Liver (tissue), 3 donors: ENCODE data around the gene PLA2G3.

ENCODE experiments used
- GABPA ChIP-seq, 2 donors: IDR thresholded peaks in 1 of 2; conservative IDR thresholded peaks in 1 of 2; 2 replicates each; pipeline ENCODE4 v1.6.1; 2016; ENCODE audit warnings: antibody characterized with exemption in 2 of 2, mild to moderate bottlenecking in 1 of 2, moderate library complexity in 1 of 2
- HNF4G ChIP-seq: IDR thresholded peaks from 2 replicates; pipeline ENCODE4 v1.6.1; 2016; ENCODE audit warnings: antibody characterized with exemption
- JUND ChIP-seq, 2 donors: IDR thresholded peaks; 2 replicates each; pipeline ENCODE4 v1.6.1; 2016; ENCODE audit warnings: antibody characterized with exemption in 2 of 2
- NR2F2 ChIP-seq: IDR thresholded peaks from 2 replicates; pipeline ENCODE4 v1.6.1; 2016; ENCODE audit warnings: antibody characterized with exemption
- YY1 ChIP-seq: IDR thresholded peaks from 2 replicates; pipeline ENCODE4 v1.6.1; 2016; ENCODE audit warnings: antibody characterized with exemption, mild to moderate bottlenecking
- TF ChIP-seq, protein P1 (sequence below): fragments of 150-350 bp; IDR thresholded peaks from 2 replicates; pipeline ENCODE4 v1.5.1; 2017; ENCODE audit warnings: improper control_type of control experiment, low read depth, low read length; ENCODE audit not compliant: missing input control
- TF ChIP-seq, protein P2 (sequence below): IDR thresholded peaks from 2 replicates; pipeline ENCODE4 v1.6.1; 2016; ENCODE audit warnings: antibody characterized with exemption
- TF ChIP-seq, protein P3 (sequence below): IDR thresholded peaks from 2 replicates; pipeline ENCODE4 v1.6.1; 2016; ENCODE audit warnings: antibody characterized with exemption, mild to moderate bottlenecking
- TF ChIP-seq, protein P4 (sequence below): IDR thresholded peaks from 2 replicates; pipeline ENCODE4 v1.6.1; 2016; ENCODE audit warnings: antibody characterized with exemption
- donor health status: healthy.
- donor health status: healthy.

DNA sequence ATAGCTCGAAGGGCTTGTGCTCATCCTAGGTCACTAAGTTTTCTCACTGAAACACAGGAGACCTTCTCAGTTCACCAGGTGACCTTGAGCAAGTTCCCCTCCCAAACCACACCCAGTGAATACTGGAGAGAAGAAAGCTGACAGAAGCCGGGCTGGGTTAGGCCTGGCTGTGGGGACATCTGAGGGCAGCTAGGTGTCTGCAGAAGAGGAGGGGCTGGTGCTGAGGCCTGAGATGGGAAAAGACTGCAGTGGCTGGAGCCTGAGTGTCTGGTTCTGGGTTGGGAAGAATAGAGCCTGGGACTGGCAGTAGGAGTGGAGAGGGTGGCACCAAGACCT lies 18.1 kb downstream of the PLA2G3 start:
- TF ChIP-seq, protein P1, sequence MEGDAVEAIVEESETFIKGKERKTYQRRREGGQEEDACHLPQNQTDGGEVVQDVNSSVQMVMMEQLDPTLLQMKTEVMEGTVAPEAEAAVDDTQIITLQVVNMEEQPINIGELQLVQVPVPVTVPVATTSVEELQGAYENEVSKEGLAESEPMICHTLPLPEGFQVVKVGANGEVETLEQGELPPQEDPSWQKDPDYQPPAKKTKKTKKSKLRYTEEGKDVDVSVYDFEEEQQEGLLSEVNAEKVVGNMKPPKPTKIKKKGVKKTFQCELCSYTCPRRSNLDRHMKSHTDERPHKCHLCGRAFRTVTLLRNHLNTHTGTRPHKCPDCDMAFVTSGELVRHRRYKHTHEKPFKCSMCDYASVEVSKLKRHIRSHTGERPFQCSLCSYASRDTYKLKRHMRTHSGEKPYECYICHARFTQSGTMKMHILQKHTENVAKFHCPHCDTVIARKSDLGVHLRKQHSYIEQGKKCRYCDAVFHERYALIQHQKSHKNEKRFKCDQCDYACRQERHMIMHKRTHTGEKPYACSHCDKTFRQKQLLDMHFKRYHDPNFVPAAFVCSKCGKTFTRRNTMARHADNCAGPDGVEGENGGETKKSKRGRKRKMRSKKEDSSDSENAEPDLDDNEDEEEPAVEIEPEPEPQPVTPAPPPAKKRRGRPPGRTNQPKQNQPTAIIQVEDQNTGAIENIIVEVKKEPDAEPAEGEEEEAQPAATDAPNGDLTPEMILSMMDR: no peak
- TF ChIP-seq YY1 (no peak), NR2F2 (no peak), HNF4G (no peak), JUND (IDR thresholded peaks at IDR 0.05) (no peak), GABPA (IDR thresholded peaks at IDR 0.05 in 1 of 2, conservative IDR thresholded peaks at IDR 0.05 in 1 of 2) (no peak)
- TF ChIP-seq, protein P2, sequence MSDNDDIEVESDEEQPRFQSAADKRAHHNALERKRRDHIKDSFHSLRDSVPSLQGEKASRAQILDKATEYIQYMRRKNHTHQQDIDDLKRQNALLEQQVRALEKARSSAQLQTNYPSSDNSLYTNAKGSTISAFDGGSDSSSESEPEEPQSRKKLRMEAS: no peak
- TF ChIP-seq, protein P3, sequence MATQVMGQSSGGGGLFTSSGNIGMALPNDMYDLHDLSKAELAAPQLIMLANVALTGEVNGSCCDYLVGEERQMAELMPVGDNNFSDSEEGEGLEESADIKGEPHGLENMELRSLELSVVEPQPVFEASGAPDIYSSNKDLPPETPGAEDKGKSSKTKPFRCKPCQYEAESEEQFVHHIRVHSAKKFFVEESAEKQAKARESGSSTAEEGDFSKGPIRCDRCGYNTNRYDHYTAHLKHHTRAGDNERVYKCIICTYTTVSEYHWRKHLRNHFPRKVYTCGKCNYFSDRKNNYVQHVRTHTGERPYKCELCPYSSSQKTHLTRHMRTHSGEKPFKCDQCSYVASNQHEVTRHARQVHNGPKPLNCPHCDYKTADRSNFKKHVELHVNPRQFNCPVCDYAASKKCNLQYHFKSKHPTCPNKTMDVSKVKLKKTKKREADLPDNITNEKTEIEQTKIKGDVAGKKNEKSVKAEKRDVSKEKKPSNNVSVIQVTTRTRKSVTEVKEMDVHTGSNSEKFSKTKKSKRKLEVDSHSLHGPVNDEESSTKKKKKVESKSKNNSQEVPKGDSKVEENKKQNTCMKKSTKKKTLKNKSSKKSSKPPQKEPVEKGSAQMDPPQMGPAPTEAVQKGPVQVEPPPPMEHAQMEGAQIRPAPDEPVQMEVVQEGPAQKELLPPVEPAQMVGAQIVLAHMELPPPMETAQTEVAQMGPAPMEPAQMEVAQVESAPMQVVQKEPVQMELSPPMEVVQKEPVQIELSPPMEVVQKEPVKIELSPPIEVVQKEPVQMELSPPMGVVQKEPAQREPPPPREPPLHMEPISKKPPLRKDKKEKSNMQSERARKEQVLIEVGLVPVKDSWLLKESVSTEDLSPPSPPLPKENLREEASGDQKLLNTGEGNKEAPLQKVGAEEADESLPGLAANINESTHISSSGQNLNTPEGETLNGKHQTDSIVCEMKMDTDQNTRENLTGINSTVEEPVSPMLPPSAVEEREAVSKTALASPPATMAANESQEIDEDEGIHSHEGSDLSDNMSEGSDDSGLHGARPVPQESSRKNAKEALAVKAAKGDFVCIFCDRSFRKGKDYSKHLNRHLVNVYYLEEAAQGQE: no peak
- TF ChIP-seq, protein P4, sequence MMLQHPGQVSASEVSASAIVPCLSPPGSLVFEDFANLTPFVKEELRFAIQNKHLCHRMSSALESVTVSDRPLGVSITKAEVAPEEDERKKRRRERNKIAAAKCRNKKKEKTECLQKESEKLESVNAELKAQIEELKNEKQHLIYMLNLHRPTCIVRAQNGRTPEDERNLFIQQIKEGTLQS: no peak
